NCI-H1048 (cell line): Measurements from ENCODE around the gene ADCY1.

Experiments
- DNase-seq: peaks from one replicate; lab custom pipeline; 2025; lab: John Stamatoyannopoulos, UW

The ADCY1 gene

GRCh38 chr7:45594745-45595535 lies 20.8 kb downstream of the ADCY1 start:
- no peak for DNase-seq

GRCh38 chr7:45595809-45596664 lies 21.9 kb downstream of the ADCY1 start:
- DNase-seq: no peak

DNA sequence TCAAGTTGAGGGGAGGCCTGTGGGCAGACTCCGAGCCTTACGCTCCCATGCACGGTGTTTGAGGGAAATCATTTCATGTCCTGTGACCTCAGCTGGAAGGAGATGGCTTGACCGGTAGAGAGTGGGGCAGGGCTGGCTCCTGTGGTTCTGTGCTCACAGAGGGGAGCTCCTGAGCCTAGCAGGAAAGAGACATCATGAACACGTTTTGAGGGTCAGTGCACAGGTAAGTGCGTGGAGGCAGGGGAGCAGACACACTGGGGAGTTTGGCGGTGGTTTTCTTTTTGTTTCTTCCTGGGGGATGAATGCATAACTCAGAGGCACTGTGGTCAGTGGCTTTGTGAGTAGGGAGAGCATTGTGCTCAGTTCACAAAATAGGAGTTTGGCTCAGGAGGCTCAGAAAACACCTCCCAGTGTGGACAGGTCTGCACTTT lies 22.5 kb downstream of the ADCY1 start:
- DNase-seq: no peak

- DNase-seq: no peak
These were observed 23.3 kb downstream of the ADCY1 start for GRCh38 chr7:45597286-45597984.

DNA sequence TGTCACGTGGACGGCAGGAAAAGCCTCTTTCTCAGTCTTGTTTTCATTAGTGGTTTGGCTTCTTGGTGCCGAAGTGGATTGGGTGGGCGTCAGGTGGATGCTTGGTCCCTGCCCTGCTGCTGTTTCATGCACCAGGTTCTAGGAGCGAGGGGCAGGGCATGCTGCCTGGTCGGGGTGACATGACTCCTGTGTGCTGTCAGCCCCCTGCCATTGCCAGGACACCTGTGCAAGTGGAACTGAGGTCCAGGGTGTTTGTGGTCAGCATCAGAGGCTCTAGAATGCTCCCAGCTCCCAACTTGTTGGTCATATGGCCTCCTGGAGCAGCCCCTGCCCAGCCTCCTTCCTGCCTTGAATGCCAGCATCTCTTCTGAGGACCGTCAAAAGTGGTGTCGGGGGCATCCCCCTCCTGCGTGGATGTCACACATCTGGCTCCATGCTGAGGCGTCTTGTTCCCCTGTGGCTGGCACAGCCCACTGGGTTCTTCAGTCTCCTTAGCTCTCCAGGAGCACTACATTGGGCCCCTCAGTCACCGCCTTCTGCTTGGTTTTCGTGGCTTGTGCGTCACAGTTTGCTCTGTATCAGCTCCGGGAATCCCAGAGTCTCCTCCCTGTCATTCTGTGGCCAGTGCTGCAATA lies 24.8 kb downstream of the ADCY1 start:
- DNase-seq: no peak

DNA sequence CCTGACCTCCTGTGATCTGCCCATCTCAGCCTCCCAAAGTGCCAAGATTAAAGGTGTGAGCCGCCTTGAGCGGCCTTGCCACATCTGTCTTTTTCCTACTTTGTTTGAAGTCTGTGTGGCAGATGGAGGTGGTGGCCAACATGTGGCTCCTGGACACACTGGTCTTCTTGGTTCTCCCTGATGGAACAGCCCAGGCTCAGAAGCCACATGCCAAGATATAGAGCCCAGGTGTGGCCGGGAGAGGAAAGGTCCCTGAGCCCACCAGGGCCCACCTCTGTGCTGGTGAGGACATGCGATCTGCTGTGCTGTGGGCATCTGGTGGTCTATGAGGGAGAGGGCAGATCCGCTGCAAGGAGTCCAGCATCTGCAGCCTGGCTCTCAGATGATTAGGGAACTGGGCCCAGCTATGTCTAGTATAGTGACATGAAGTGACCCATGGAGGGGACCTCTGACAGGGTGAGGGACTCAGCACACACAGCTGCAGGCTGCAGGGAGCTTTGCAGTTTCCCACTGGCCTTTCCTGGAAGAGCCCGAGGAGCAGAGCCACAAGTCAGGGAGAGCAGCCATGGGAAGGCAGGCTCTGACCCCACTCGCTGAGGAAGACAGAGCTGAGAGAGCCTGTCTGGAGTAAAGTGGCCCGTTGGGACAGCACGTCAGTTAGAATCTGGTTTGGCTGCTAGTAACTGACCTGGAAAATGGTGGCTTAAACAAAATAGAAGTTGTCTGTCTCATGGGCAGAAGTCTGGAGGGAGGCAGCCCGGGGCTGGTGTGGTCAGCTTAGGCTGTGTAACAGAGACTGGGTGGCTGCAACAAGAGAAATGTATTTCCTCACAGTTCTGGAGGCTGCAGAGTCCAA lies 25.9 kb downstream of the ADCY1 start:
- no peak for DNase-seq

GRCh38 chr7:45601094-45601493 lies 26.9 kb downstream of the ADCY1 start:
- no peak for DNase-seq

- no peak for DNase-seq
These were observed 27.8 kb downstream of the ADCY1 start for GRCh38 chr7:45601816-45602540.

DNA sequence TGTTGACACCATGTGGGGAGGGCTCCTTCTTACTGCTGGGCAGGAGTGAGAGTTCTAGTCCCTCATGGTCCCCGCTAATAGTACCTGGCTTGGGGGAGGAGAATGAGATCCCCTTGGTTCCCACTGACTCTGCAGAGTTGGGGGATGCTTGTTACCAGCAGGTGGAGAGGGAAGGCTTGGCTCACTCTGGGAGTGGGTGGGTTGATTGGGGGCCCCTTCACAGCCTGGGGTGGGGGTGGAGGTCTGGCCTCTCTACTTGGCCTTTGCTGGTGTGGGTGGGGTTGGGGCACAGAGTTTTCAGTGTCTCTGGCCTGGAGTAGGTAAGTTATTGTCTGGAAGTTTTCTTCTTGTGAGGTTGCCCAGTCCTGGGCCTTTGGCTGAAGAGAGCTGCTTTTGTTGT lies 31.9 kb downstream of the ADCY1 start:
- no peak for DNase-seq

GRCh38 chr7:45606931-45607330 lies 32.8 kb downstream of the ADCY1 start:
- no peak for DNase-seq

GRCh38 chr7:45609180-45609579 lies 35.0 kb downstream of the ADCY1 start:
- no peak for DNase-seq

DNA sequence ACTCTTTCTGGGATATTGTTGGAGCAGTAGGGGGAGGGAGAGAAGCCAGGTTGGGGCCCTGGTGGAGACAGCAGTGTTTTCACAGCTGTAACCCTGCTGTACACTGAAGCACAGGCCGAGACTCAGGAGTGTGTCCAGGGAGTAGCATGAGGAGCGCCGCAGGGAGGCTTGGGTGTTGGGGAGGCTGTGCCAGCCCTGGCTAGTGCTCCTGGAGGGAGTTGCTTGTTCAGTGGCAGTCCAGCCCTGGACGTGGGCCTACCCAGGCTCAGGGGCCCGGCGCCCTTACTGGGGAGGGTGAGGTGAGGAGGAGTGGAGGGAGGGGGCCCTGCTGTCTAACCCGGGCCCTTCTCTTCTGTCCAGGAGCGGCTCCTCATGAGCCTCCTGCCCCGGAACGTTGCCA lies 35.9 kb downstream of the ADCY1 start:
- no peak for DNase-seq

DNA sequence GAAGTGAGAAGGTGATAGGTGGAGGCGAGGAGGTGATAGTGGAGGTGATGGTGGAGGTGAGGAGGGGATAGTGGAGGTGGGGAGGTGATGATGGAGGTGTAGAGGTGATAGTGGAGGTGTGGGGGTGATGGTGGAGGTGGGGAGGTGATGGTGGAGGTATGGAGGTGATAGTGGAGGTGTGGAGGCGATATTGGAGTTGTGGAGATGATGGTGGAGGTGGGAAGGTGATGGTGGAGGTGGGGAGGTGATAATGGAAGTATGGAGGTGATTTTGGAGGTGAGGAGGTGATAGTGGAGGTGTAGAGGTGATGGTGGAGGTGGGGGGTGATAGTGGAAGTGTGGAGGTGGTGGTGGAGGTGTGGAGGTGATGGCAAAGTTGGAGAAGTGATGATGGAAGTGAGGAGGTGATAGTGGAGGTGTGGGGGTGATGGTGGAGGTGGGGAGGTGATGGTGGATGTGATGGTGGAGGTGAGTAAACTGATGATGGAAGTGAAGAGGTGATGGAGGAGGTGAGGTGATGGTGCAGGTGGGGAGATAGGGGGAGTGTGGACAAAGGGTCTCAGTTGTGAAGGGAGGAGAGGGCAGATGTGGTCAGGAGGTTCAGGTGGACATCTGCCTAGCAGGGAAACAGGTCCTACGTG lies 36.6 kb downstream of the ADCY1 start:
- no peak for DNase-seq

DNA sequence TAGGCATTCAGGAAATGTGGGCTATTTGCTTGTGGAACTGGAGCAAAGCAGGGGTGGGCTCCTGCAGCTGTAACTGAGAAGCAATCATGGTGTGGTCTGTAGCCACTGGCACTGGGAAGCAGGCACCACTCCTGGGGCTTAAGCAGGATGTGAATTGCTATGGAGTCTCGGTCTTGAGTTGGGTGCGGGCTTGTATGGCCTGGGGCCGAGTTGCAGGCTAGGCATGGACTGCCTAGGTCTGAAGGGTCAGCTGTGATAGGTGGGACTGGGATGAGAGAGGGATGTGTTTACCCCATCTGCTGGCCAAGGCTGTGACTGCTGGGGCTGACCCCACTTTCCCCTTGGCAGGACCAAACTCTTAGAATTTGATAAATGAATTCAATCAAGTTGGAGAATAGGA lies 43.0 kb downstream of the ADCY1 start:
- DNase-seq: no peak

GRCh38 chr7:45622058-45622457 lies 47.9 kb downstream of the ADCY1 start:
- no peak for DNase-seq

- no peak for DNase-seq
These were observed 49.0 kb downstream of the ADCY1 start for GRCh38 chr7:45623157-45623556.

DNA sequence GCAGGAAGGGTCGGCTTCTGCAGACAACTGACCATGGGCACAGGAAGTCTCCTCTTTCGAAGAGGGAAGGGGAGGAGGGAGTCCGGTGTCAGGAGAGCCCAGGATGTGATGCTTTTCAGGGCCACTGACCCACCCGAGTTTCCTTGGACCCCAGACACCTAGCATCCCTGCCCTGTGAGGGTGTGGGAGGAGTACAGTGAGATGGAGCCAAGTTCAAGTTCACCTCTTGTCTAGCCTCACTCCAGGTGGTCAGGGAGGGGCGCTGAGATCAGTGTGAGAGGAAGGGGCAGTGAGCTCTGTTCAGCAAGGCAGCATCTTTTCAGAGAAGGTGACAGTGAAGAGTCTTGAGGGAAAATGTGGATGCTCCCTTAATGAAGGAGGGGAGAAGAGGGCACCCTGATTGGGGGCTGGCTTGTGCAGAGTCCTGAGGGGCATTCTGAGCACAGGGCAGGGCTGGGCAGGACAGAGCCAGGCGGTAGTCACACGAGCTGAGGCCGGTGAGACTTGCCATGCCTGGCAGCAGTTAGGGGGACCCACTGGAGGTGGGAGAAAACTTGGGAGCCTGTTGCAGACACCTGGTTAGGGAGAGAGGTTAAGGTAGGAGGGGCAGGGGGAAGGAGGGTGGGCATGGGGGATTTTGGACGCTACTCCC lies 49.7 kb downstream of the ADCY1 start:
- no peak for DNase-seq

DNA sequence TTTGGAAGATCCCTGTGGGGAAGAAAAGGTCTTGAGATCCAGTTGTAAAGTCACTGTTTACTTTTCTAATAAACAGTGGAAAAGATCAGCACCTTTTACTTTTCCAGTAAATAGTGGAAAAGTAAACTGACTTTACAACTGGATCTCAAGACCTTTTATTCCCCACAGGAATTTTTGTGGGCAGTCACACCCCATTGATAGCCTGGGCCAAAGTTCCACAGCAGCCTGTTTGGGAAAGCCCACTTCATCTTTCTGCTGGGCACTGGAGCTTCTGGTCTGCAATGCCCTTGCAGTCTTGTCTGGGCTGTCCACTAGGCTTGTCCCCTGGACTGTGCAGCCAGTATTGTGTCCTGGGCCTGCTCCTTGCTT lies 50.2 kb downstream of the ADCY1 start:
- no peak for DNase-seq

DNA sequence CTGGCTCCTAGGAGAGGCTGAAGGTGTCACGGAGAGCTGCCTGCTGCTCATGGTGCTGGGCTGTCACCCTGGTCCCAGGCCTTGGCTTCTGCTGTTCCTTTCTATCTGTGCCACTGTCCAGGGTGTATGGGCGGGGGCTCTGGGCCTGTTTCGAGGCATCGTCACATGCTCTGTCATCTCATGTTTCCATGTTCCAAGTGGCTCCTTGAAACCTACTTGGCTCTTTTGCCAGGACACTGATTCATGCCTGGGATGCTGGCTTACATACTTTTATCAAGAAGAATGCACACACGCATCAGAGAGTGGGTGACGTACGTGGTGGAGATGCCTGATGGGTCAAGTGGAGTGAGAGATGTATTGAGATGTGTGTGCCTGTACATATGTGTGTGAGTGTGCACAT lies 50.9 kb downstream of the ADCY1 start:
- DNase-seq: no peak
